Measurements from ENCODE around the gene PTPRE.

PTPRE gene

DNA sequence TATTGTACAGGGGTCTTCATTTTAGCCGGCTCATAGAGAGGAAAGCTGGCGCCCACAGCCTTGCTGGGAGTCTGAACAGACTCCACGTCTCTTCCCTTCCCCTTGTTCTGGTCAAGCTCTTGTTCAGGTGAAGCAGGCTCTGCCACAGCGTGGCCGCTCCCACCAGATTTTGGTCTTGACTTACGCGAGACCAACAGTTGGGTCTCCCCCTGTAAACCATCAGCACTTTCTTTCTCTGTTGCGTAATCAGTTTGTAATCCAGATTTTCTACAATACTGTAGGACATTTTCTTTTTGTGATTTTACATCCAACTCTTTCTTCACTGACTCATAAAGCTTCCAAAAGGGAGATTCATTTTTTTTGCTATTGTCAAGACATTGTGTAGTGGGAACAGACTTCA is 208.5 kb downstream of the PTPRE start:
- no peak for DNase-seq

GRCh38 chr10:128116187-128116586 is 209.3 kb downstream of the PTPRE start:
- DNase-seq: no peak

DNA sequence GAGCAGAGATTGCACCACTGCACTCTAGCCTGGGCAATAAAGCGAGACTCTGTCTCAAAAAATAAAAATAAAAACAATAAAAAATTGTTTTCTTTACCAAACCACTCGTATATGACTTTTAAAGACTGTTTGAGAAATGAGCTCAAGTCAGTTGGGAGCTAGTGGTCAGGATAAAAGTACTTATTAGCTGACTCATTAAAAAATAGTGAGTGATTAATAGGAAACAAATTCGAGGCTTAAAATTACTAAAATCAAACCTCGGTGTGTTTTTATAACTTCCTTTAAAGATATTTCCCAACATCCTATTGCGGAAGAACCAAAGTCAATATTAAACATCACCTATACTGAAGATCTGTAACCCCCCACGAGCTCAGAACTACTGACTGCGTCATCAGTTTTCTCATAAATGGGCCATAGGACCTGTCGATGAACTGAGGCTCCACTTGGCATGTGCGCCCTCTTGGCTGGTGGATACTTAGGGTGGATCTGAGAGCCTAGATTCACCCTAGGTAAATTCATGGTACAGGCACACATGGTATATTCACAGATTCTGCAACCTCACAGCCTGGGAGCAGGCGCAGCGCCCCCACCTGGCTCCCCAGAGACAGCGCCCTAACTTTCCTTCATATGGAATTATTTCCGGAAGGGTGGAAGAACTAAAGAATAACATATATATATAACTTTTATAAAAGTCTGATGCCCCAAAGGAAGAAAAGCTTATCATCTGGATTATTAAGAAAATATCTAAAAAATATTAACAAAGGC is 210.1 kb downstream of the PTPRE start:
- no peak for DNase-seq

DNA sequence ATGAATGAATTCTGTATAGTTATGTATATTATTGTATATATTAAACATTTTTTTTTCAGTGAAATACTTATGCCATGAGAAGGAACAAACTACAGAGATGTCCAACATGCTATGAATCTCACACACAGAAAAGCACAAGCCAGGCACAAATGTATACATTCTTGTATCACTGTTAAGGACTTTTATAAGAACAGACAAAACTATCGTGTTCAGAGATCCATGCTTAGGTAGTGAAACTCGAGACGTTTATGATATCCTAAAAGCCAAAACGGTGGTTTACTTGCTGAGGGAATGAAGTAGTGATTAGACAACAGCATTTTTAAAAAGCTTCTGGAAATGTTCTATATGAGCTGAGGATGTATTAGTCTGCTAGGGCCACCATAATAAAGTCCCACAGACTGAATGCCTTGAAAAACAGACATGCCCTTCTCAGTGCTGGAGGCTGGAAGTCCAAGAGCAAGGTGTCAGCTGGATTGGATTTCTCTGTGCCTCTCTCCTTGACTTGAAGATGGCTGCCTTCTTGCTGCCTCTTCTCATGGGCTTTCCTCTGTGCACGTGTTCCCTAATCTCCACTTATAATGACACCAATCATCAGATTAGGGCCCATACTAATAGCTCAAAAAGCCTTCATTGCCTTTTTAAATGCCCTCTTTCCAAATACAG is 215.0 kb downstream of the PTPRE start:
- DNase-seq: no peak

- no peak for DNase-seq
Measured at GRCh38 chr10:128122931-128123330, 216.0 kb downstream of the PTPRE start.

- no peak for DNase-seq
Measured at GRCh38 chr10:128123846-128124245, 216.9 kb downstream of the PTPRE start.

DNA sequence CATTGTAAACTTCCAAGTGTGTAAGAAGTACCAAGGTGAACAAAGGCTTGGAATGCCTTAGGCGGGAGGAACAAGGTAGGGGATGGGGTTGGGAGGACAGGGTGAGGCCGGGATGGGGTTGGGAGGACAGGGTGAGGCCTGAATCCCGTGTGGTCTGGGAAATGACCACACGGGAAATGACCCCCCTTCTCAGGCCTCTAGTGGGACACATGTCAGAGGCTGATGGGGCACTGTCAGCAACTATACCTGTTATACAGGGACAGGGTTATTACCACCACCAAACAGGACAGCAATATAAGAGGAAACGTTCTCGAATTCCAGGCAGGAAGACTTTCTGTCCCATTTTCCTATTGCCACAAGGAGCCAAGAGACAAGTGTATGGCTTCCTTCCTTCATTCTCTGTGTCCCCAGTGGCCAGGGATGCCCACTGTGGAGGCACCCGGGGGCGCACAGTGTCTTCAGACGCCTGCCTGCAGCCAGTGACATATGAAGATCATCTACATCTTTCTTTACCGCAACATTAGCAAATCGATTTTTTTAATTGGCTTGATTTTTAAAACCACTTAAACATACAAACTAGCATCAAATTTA is 218.0 kb downstream of the PTPRE start:
- no peak for DNase-seq

DNA sequence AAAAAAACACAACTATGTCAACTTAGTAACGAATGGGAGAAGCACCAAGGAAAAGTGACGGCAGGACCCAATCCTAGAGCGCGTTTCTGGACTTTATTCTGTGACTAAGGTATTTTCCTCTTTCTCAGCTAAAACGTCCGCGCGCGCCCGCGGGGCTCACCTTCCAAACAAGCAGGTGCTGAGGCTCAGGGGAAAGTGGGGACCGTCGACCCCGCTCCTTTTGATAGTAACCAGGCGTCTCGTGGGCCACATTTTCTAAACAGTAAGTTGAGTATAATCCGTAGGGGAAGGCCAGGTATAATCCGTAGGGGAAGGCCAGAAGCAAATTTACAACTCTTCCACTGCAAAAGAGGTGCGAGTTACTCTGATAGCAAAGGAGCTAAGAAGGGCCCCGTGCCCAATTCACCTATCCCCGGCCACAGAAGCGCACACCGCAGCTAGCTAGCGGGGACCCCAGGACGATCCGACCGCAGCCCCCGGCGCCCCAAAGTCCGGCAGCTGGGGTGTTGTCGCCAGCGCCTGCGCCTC is 218.6 kb downstream of the PTPRE start:
- no peak for DNase-seq

DNA sequence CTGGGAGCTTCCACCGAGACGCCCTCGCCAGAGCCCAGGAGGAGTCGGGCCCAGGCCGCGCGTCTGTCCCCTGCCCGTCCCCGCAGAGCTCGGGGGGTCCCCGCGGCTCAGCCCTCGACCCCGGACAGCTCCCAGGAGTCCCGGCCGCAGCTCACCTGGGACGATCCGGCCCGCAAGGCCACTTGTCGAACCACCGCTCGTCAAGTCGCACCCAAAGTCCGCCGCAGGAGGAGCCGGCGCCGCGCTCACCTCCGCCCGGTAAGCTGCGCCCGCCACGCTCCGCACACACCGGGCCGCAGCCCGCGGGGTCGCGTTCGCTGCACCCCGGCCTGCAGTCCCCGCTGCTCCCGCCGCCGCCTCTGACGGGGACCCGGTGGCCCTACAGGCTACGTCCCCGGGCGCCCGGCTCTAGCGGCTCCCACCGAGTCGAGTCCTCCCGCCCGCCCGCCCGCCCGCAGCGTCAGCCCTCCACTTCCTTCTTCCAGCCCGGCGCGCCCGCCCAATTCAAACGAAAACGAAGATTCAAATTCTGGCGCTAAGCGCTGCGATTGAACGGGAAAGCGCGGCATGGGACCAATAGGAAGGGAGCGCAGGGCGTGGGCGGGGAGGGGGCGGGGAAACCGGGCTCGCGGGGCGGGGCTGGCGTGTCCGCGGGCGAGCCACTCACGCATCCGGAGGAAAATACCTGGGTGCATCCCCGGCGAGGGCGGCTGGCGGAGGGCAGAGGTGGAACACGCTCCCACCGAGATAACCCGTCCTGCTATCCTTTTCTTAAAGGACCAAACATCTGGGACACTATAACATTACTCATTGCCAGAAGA is 219.3 kb downstream of the PTPRE start, which contains the start of gene MKI67:
Gene MKI67, minus strand, starts transcription at position 480 of the 821 bp plus-strand sequence. CDS start 756 bp downstream, outside the sequence.
- DNase-seq: peak in 48 of 51 donors; percentile 4 to 76 (median 38)

GRCh38 chr10:128128582-128128981 is 221.7 kb downstream of the PTPRE start:
- no peak for DNase-seq

- DNase-seq: no peak
Measured at GRCh38 chr10:128130051-128130450, 223.1 kb downstream of the PTPRE start.
